GM23338 (cell line): ENCODE measurements around the gene KPNA2.
"Not testable (repeated sequence)": the region's sequence is repeated elsewhere in the genome, so short reads cannot be mapped to it uniquely, and the experiment has no call there.

Source experiments
- CREB1 ChIP-seq: fragments of 250-450 bp; sonication (Bioruptor Pico); IDR thresholded peaks from 2 replicates; pipeline ENCODE4 v1.5.0; 2020; ENCODE audit warnings: low read depth, mild to moderate bottlenecking, moderate library complexity
- EZH2 ChIP-seq: fragments of 200-600 bp; sonication (generic); IDR thresholded peaks from one replicate; pipeline ENCODE4 v1.8.0; 2017; ENCODE audit warnings: antibody characterized with exemption, mild to moderate bottlenecking, low read depth; ENCODE audit not compliant: unreplicated experiment
- EZH2phosphoT487 ChIP-seq: fragments of 200-600 bp; sonication (generic); IDR thresholded peaks from one replicate; pipeline ENCODE4 v1.8.1; 2018; ENCODE audit warnings: antibody characterized with exemption; ENCODE audit not compliant: unreplicated experiment
- POLR2AphosphoS5 ChIP-seq: IDR thresholded peaks from 2 replicates; pipeline ENCODE4 v1.6.1; 2016; ENCODE audit warnings: antibody characterized with exemption, low read depth
- TF ChIP-seq, protein P1 (sequence below), 2 experiments: fragments of 200-600 bp in 1 of 2; sonication (generic) in 1 of 2; conservative IDR thresholded peaks; 2 replicates each; pipeline versions ENCODE4 v1.5.1 to v1.6.1; 2016 to 2017; ENCODE audit warnings: antibody characterized with exemption in 2 of 2, low read depth in 2 of 2, mild to moderate bottlenecking in 2 of 2, moderate library complexity in 1 of 2

DNA sequence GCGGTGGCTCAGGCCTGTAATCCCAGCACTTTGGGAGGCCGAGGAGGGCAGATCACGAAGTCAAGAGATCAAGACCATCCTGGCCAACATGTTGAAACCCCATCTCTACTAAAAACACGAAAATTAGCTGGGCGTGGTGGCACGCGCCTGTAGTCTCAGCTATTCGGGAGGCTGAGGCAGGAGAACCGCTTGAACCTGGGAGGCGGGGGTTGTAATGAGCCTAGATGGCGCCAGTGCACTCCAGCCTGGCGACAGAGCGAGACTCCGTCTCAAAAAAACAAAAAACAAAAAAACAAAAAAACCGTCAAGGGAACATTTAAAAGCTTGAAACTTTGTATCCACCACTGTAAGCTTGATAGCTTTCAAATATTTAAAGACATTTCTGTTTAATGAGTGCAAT, 13.0 kb upstream of the KPNA2 start:
- TF ChIP-seq, protein P1, sequence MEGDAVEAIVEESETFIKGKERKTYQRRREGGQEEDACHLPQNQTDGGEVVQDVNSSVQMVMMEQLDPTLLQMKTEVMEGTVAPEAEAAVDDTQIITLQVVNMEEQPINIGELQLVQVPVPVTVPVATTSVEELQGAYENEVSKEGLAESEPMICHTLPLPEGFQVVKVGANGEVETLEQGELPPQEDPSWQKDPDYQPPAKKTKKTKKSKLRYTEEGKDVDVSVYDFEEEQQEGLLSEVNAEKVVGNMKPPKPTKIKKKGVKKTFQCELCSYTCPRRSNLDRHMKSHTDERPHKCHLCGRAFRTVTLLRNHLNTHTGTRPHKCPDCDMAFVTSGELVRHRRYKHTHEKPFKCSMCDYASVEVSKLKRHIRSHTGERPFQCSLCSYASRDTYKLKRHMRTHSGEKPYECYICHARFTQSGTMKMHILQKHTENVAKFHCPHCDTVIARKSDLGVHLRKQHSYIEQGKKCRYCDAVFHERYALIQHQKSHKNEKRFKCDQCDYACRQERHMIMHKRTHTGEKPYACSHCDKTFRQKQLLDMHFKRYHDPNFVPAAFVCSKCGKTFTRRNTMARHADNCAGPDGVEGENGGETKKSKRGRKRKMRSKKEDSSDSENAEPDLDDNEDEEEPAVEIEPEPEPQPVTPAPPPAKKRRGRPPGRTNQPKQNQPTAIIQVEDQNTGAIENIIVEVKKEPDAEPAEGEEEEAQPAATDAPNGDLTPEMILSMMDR (conservative IDR thresholded peaks at IDR 0.05; ENCODE audit: low read depth in 2 of 2): peak; percentile 61 to 62
- not testable (repeated sequence) for TF ChIP-seq EZH2phosphoT487; EZH2; POLR2AphosphoS5; CREB1 (CRISPR knock-in tag)
